Stimulated activated CD8-positive, alpha-beta memory T cell treated with anti-CD3 and anti-CD28 coated beads, Interleukin-12 subunit alpha, Interleukin-12 subunit beta, amount 100 ng/mL, for 4 hours (primary cell): ENCODE data around the gene ZNF440.
A peak's percentile ranks its signal among the peaks of the same experiment; 100 is the strongest.
"Not testable (repeated sequence)": the region's sequence is repeated elsewhere in the genome, so short reads cannot be mapped to it uniquely, and the experiment has no call there.

Experiments used
- DNase-seq: peaks from one replicate; pipeline ENCODE4 v3.0.0-alpha.2; 2020; ENCODE audit warnings: low read depth

The ZNF440 gene

GRCh38 chr19:11828957-11829876, 15.1 kb downstream of the ZNF440 start:
- not testable (repeated sequence) for DNase-seq

- DNase-seq, result no peak
These were observed 18.3 kb downstream of the ZNF440 start for GRCh38 chr19:11832253-11832912.

- DNase-seq, result no peak
These were observed 19.5 kb downstream of the ZNF440 start for GRCh38 chr19:11833541-11833940.

- not testable (repeated sequence) for DNase-seq
These were observed 21.6 kb downstream of the ZNF440 start for GRCh38 chr19:11835626-11836066.

GRCh38 chr19:11843722-11844121, 29.6 kb downstream of the ZNF440 start:
- no peak for DNase-seq

- not testable (repeated sequence) for DNase-seq
These were observed 33.5 kb downstream of the ZNF440 start for GRCh38 chr19:11847615-11848014.

- no peak for DNase-seq
These were observed 34.1 kb downstream of the ZNF440 start for GRCh38 chr19:11848200-11848593.

- DNase-seq, result peak; percentile 64
These were observed 34.8 kb downstream of the ZNF440 start, which contains the start of gene ZNF439 for GRCh38 chr19:11848594-11849469. TSS of gene ZNF439 (plus strand) at chr19:11848726. CDS start at chr19:11848868, 142 bp downstream.

GRCh38 chr19:11850289-11850688, 36.2 kb downstream of the ZNF440 start:
- DNase-seq, result not testable (repeated sequence)

- DNase-seq, result no peak
These were observed 39.3 kb downstream of the ZNF440 start for GRCh38 chr19:11853358-11853757.

- no peak for DNase-seq
These were observed 42.6 kb downstream of the ZNF440 start for GRCh38 chr19:11856596-11857250.

- no peak for DNase-seq
These were observed 46.6 kb downstream of the ZNF440 start for GRCh38 chr19:11860721-11861120.

GRCh38 chr19:11861301-11861700, 47.2 kb downstream of the ZNF440 start:
- DNase-seq, result no peak

- DNase-seq, result not testable (repeated sequence)
These were observed 53.7 kb downstream of the ZNF440 start for GRCh38 chr19:11867766-11868165.

- DNase-seq, result no peak
These were observed 54.1 kb downstream of the ZNF440 start for GRCh38 chr19:11868188-11868587.

GRCh38 chr19:11872624-11873023, 58.6 kb downstream of the ZNF440 start:
- no peak for DNase-seq

GRCh38 chr19:11873762-11874161, 59.7 kb downstream of the ZNF440 start:
- DNase-seq, result no peak

- DNase-seq, result not testable (repeated sequence)
These were observed 65.7 kb downstream of the ZNF440 start for GRCh38 chr19:11879687-11880266.

GRCh38 chr19:11880598-11880997, 66.5 kb downstream of the ZNF440 start:
- DNase-seq, result no peak

GRCh38 chr19:11881151-11881800, 67.2 kb downstream of the ZNF440 start:
- DNase-seq, result peak; percentile 22

- DNase-seq, result no peak
These were observed 68.5 kb downstream of the ZNF440 start for GRCh38 chr19:11882606-11883005.
